Measurements from ENCODE around the gene PCIF1.
"Not testable (repeated sequence)": the region's sequence is repeated elsewhere in the genome, so short reads cannot be mapped to it uniquely, and the experiment has no call there.

PCIF1 gene

GRCh38 chr20:45974896-45975565 is 40.5 kb downstream of the PCIF1 start:
- no peaks in the 10 kb centered on the region; a peak in 1 of 22 replicates for H3K36me3 ChIP-seq
- no peaks in the 10 kb centered on the region for H3K27me3 ChIP-seq
- H3K9me3 ChIP-seq (replicated peaks in 1 of 11): no peaks in the 10 kb centered on the region; a peak in 2 of 22 replicates
- peaks cover 0 to 13% (median 2%) of the 10 kb centered on the region in 11 experiments; a peak in 6 of 22 replicates for H4K20me1 ChIP-seq
- H3K4me1 ChIP-seq: peaks cover 25 to 42% (median 37%) of the 10 kb centered on the region in 10 experiments
- peak overlapping the region in 4 of 11 experiments; percentile 6 to 52 (median 34); a peak in 4 of 22 replicates for H3K27ac ChIP-seq
- peak overlapping the region; percentile 22 to 75 (median 56); a peak in 20 of 22 replicates for H3K4me2 ChIP-seq
- TF ChIP-seq Cebpa-rat (IDR thresholded peaks at IDR 0.05): no peak
- H3K9ac ChIP-seq: no peak overlapping the region
- no peak overlapping the region for H3K4me3 ChIP-seq

- H3K9ac ChIP-seq: no peak overlapping the region
- no peak for TF ChIP-seq Cebpa-rat (IDR thresholded peaks at IDR 0.05)
- no peak overlapping the region for H3K4me3 ChIP-seq
- H3K27me3 ChIP-seq: no peaks in the 10 kb centered on the region
- H3K9me3 ChIP-seq (replicated peaks in 1 of 11): no peaks in the 10 kb centered on the region; a peak in 2 of 22 replicates
- peak overlapping the region in 7 of 11 experiments; percentile 50 to 75 (median 64); a peak in 10 of 22 replicates for H3K4me2 ChIP-seq
- H3K36me3 ChIP-seq: no peaks in the 10 kb centered on the region
- peaks cover 0 to 7% (median 0%) of the 10 kb centered on the region in 11 experiments; a peak in 3 of 22 replicates for H4K20me1 ChIP-seq
- H3K4me1 ChIP-seq: peaks cover 19 to 35% (median 31%) of the 10 kb centered on the region in 10 experiments
- no peak overlapping the region for H3K27ac ChIP-seq
Measured at GRCh38 chr20:45975686-45976085, 41.2 kb downstream of the PCIF1 start.

- H3K9ac ChIP-seq: no peak overlapping the region
- H3K4me1 ChIP-seq: peaks cover 15 to 33% (median 27%) of the 10 kb centered on the region in 10 experiments
- no peaks in the 10 kb centered on the region for H3K27me3 ChIP-seq
- no peaks in the 10 kb centered on the region for H3K36me3 ChIP-seq
- no peak for TF ChIP-seq Cebpa-rat (IDR thresholded peaks at IDR 0.05)
- H3K4me2 ChIP-seq: no peak overlapping the region
- H4K20me1 ChIP-seq: peaks cover 0 to 3% (median 0%) of the 10 kb centered on the region in 11 experiments; a peak in 2 of 22 replicates
- H3K9me3 ChIP-seq (replicated peaks in 1 of 11): no peaks in the 10 kb centered on the region; a peak in 2 of 22 replicates
- no peak overlapping the region for H3K27ac ChIP-seq
- no peak overlapping the region for H3K4me3 ChIP-seq
Measured at GRCh38 chr20:45976086-45976485, 41.6 kb downstream of the PCIF1 start.

- TF ChIP-seq Cebpa-rat (IDR thresholded peaks at IDR 0.05): no peak
- H3K4me1 ChIP-seq: 0 out of 20 replicates have a peak, but pooled peaks cover 0 to under 1% (median 0%) of the 10 kb centered on the region in 10 experiments
- H3K4me2 ChIP-seq: no peak overlapping the region
- H4K20me1 ChIP-seq: no peaks in the 10 kb centered on the region
- no peak overlapping the region for H3K27ac ChIP-seq
- H3K27me3 ChIP-seq: no peaks in the 10 kb centered on the region
- no peak overlapping the region for H3K4me3 ChIP-seq
- H3K36me3 ChIP-seq: no peaks in the 10 kb centered on the region
- H3K9me3 ChIP-seq (replicated peaks in 1 of 11): no peaks in the 10 kb centered on the region
- no peak overlapping the region for H3K9ac ChIP-seq
Measured at GRCh38 chr20:45981261-45981660, 46.8 kb downstream of the PCIF1 start.

GRCh38 chr20:45983279-45983743 is 48.8 kb downstream of the PCIF1 start:
- Histone ChIP-seq H4K20me1 (no peaks in the 10 kb centered on the region; a peak in 1 of 22 replicates), H3K4me1 (peaks cover 0 to 10% (median 0%) of the 10 kb centered on the region in 10 experiments; a peak in 4 of 20 replicates), H3K4me2 (no peak overlapping the region), H3K9me3 (replicated peaks in 1 of 11) (no peaks in the 10 kb centered on the region), H3K27ac (no peak overlapping the region), H3K27me3 (no peaks in the 10 kb centered on the region), H3K4me3 (no peak overlapping the region), H3K36me3 (no peaks in the 10 kb centered on the region), H3K9ac (no peak overlapping the region)
- no peak for TF ChIP-seq Cebpa-rat (IDR thresholded peaks at IDR 0.05)

GRCh38 chr20:45985573-45985972 is 51.1 kb downstream of the PCIF1 start:
- no peak overlapping the region for H3K9ac ChIP-seq
- H3K27me3 ChIP-seq: no peaks in the 10 kb centered on the region
- no peaks in the 10 kb centered on the region; a peak in 1 of 22 replicates for H4K20me1 ChIP-seq
- peaks cover 0 to 10% (median 0%) of the 10 kb centered on the region in 10 experiments; a peak in 4 of 20 replicates for H3K4me1 ChIP-seq
- H3K4me2 ChIP-seq: no peak overlapping the region
- TF ChIP-seq Cebpa-rat (IDR thresholded peaks at IDR 0.05): no peak
- H3K4me3 ChIP-seq: no peak overlapping the region
- H3K27ac ChIP-seq: no peak overlapping the region
- H3K9me3 ChIP-seq (replicated peaks in 1 of 11): no peaks in the 10 kb centered on the region
- no peaks in the 10 kb centered on the region for H3K36me3 ChIP-seq

- TF ChIP-seq Cebpa-rat (IDR thresholded peaks at IDR 0.05): no peak
- no peak overlapping the region for H3K27ac ChIP-seq
- H3K9me3 ChIP-seq (replicated peaks in 1 of 11): no peaks in the 10 kb centered on the region
- no peaks in the 10 kb centered on the region for H3K27me3 ChIP-seq
- H3K4me3 ChIP-seq: no peak overlapping the region
- H3K4me1 ChIP-seq: peaks cover 8 to 24% (median 12%) of the 10 kb centered on the region in 10 experiments
- H3K4me2 ChIP-seq: peak overlapping the region in 4 of 11 experiments; percentile 4 to 18 (median 12); a peak in 4 of 22 replicates
- no peak overlapping the region for H3K9ac ChIP-seq
- no peaks in the 10 kb centered on the region for H3K36me3 ChIP-seq
- no peaks in the 10 kb centered on the region; a peak in 1 of 22 replicates for H4K20me1 ChIP-seq
Measured at GRCh38 chr20:45987108-45987780, 52.8 kb downstream of the PCIF1 start.

GRCh38 chr20:45988830-45989229 is 54.3 kb downstream of the PCIF1 start:
- H3K4me3 ChIP-seq; H3K27me3 ChIP-seq; H3K9ac ChIP-seq; H4K20me1 ChIP-seq; H3K27ac ChIP-seq; H3K9me3 ChIP-seq (replicated peaks in 1 of 11); H3K36me3 ChIP-seq; H3K4me2 ChIP-seq: not testable (repeated sequence)
- peaks cover 16 to 39% (median 27%) of the 10 kb centered on the region in 10 experiments for H3K4me1 ChIP-seq

- TF ChIP-seq Cebpa-rat (IDR thresholded peaks at IDR 0.05): no peak
Measured at GRCh38 chr20:45991616-45992015, 57.1 kb downstream of the PCIF1 start.

More at GRCh38 chr20:45991616-45992015, 57.1 kb downstream of the PCIF1 start:
- Histone ChIP-seq H3K4me3 (no peak overlapping the region), H3K27me3 (no peaks in the 10 kb centered on the region), H3K9ac (peak overlapping the region in 2 of 11 experiments; percentile 6 to 34; a peak in 2 of 22 replicates), H3K4me1 (peaks cover 27 to 67% (median 55%) of the 10 kb centered on the region in 10 experiments), H3K9me3 (replicated peaks in 1 of 11) (no peaks in the 10 kb centered on the region), H3K27ac (peak overlapping the region in 5 of 11 experiments; percentile 17 to 53 (median 43); a peak in 10 of 22 replicates), H3K4me2 (peak overlapping the region; percentile 55 to 97 (median 67)), H3K36me3 (no peaks in the 10 kb centered on the region), H4K20me1 (no peaks in the 10 kb centered on the region; a peak in 1 of 22 replicates)
